GM21381 (cell line): ENCODE data around the gene C21orf58.

Source experiments
- ATAC-seq: cut with Tn5 transposase; IDR thresholded peaks from one replicate; pipeline ENCODE4 v1.9.1; 2021; ENCODE audit warnings: mild to moderate bottlenecking, moderate library complexity; ENCODE audit not compliant: unreplicated experiment

C21orf58 gene

GRCh38 chr21:46354046-46354445 lies 30.4 kb upstream of the C21orf58 start:
- ATAC-seq: no peak

DNA sequence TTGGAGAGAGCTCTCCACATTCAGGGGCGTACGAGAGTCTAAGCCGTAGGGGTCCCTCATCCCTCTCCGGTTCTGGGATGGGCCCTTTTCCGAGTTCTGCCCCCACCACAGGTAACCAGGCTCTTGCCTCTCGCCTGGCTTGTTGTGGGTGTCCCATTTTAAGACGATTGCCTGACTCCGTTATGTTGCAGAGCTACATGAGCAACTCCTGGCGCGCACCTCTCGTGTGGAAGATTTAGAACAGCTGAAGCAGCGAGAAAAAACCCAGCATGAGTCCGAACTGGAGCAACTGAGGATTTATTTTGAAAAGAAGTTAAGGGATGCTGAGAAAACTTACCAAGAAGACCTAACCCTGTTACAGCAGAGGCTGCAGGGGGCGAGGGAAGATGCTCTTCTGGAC lies 29.2 kb upstream of the C21orf58 start:
- no peak for ATAC-seq

DNA sequence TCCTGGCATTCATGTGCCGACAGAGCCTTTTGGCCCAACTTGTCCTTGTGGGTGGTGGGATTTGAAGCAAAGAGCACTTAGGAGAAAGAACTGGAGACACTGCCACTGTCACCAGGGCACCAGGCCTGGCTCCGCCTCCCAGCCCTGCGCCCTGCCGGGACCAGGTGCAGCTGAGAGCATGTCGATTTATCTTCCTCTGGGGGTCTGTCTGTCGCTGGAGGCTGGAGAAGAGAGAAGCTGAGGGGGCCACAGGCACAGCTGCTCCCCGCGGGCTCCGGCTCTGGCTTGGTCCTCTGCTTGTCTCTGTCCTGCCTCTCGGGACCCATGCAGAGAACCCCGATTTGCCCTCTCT lies 28.5 kb upstream of the C21orf58 start:
- ATAC-seq: no peak

DNA sequence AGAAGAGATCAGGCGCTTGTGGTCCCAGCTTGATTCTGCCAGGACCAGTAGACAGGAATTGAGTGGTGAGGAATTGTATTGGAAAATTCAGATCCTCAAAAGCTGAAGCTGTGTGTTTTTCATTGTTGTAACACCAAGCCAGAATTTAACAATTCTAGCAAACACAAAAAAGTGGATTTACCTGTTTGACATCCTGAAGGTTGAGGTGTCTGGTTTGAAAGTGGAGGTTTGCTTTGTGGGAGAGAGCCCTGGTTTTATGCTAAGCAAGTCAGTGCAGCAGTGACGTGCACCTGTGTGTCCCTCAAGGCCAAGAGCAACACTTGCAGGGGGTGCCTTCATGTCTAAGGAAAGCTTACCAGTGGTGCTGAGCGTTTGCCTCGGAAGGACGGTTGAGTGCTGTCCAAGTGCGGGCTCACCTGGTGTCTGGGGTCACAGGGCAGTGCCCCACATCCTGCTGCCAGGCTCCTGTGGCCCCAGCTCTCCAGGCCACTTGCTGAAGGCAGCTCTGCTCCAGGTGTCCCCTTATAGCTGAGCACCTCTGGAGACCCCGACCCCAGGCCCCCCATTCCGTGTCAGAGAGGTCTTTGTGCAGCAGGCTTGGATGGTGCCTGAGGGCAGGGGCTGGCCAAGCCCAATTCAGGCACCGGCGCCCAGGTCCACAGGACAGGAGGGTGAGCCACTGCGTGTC lies 27.9 kb upstream of the C21orf58 start:
- no peak for ATAC-seq

DNA sequence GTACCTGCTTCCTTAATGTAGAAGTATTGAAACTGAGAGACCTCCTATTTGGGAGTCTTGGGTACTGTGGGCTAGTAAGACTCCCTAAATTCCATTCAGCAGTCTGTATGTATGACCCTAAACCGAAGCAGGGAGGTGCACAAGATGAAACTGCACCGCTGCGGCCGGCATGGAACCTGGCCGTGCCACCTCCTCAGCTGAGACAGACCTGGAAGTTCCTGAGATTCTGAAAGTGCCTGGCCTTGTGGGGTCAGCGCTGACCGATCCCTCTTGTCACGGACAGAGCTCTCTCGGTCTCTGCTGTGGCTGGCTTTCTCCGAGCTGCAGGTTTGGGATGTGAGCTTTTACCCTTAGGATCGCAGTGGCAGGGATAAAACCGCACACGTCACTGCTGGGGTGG lies 27.3 kb upstream of the C21orf58 start:
- no peak for ATAC-seq

DNA sequence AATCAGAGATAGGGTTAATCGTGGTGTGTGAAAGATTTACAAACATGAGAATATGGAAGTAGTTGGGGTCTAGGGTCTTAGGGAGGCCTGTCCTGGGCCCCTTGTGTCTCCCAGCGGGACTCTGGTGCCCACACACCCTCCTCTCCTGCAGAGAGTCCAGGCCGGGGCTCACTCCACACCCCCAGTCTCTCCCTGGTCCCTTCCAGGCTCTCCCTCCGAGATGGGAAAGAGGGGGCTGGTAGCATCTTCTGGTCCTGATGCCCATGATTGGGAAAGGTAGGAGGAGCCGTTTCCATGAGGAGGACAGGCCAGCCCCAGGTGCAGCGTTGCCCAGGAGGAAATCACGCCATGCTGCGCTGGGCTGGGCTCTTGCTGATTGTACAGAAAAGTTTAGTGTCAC lies 26.9 kb upstream of the C21orf58 start:
- no peak for ATAC-seq

- ATAC-seq: no peak
Observed at GRCh38 chr21:46349134-46349760, 25.6 kb upstream of the C21orf58 start.

DNA sequence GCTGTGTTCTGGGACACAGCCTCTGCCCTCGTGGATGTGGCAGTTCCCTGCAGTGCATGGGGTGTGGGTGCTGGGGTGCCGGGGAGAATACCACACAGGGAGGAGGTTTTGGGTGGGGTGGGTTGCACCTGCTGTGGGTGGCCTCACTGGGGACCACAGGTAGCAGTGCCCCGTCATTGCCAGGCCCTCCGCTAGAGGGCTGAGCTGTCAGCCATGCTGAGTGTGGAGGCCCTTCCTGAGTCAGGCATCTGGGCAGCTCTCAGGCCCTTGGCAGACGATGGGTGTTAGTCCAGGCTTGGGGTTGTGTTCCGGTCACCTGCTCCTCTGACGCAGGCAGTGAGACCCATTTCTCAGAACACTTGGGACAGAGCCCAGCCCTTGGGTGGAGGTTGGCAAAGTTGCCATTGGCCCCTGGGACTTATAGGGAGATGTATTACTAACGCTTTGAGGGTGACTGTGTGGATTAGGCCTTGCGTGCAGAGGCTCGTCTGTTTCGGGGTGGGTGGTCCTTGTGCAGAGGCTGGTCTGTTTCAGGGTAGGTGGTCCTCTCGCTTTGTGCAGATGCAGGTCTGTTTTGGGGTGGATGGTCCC lies 24.2 kb upstream of the C21orf58 start:
- no peak for ATAC-seq

- no peak for ATAC-seq
Observed at GRCh38 chr21:46347203-46347550, 23.5 kb upstream of the C21orf58 start.

- no peak for ATAC-seq
Observed at GRCh38 chr21:46346296-46347202, 22.9 kb upstream of the C21orf58 start.

DNA sequence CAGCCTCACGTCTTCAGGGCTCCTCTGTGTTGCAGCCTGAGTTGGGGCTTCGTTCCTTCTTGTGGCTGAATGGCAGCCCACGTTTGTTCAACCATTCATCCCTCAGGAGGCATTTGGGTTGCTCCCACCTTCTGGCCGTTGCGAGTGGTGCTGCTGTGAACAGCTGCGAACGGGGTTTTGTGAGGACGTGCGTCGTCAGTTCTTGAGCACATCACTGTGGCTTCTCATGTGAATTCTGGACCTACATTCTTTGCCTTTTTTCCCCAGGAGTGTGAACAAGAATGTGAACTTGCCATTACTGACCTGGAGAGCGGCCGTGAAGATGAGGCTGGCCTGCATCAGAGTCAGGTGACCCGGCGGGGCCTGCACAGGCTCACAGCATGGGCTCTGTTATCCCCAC lies 22.2 kb upstream of the C21orf58 start:
- no peak for ATAC-seq

- ATAC-seq: no peak
Observed at GRCh38 chr21:46344219-46344915, 20.7 kb upstream of the C21orf58 start.

- no peak for ATAC-seq
Observed at GRCh38 chr21:46340998-46341397, 17.3 kb upstream of the C21orf58 start.

- ATAC-seq: no peak
Observed at GRCh38 chr21:46336603-46337002, 12.9 kb upstream of the C21orf58 start.

DNA sequence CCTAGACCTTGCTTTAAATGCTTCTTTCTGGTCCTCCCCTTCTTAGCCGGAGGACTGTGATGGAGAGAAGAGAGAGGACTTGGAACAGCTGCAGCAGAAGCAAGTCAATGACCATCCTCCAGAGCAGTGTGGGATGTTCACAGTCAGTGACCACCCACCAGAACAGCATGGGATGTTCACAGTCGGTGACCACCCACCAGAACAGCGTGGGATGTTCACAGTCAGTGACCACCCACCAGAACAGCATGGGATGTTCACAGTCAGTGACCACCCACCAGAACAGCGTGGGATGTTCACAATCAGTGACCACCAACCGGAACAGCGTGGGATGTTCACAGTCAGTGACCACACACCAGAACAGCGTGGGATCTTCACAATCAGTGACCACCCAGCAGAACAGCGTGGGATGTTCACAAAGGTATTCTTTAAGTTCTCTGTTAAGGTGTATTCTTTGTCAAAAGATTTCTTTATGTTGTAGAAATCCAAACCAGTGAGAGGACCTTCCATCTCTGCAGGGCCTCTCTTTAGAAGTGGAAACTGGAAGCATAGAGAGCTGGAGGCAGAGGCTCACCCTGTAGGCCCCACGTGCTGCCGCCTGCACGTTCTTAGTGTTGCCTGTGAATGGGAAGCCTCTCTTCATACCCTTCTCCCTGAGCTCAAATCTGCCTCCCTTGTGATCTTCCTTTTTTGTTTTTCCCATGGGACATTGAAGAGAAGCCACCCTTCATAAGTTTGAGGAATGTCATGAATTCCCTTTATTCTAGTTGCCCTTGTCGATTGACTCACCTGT lies 10.9 kb upstream of the C21orf58 start:
- ATAC-seq: no peak

GRCh38 chr21:46329796-46330195 lies 6.1 kb upstream of the C21orf58 start:
- no peak for ATAC-seq

- ATAC-seq: no peak
Observed at GRCh38 chr21:46328151-46328550, 4.5 kb upstream of the C21orf58 start.

GRCh38 chr21:46327711-46328110 lies 4.0 kb upstream of the C21orf58 start:
- ATAC-seq: no peak

DNA sequence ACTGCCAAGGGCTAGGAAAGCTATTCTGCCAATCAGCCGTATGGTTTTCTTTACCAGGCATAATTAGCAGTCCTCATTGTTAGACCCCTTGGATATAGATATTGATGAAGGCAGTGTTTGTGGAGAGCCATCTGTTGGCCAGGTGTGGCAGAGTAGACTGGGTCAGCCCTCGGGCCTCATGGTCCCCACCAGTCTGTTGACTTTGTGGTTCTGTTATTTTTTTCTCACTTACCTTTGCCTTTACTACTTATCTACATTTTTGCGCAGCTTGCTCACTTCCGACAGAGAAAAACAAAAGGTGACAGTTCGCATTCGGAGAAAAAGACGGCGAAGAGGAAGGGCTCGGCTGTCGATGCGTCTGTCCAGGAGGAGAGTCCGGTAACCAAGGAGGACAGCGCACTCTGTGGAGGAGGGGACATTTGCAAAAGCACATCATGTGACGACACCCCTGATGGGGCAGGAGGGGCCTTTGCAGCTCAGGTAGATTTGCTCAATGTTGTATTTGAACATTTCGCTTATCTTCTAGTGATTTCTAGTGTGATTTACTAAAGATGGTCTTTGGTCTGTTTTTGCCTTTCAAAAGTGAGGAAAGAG lies 2.5 kb upstream of the C21orf58 start:
- no peak for ATAC-seq
